ENCODE measurements around the gene LRP6. TPM values are rescaled to one million over a fixed set of nuclear protein-coding genes. Genes with fewer than 3 reads are reported as not detected.
A peak's percentile ranks its signal among the peaks of the same experiment; 100 is the strongest.
"Not testable (repeated sequence)": the region's sequence is repeated elsewhere in the genome, so short reads cannot be mapped to it uniquely, and the experiment has no call there.

Gene LRP6
- total and polyA plus RNA-seq, 5 experiments from 2014 or later: 1.4 to 7.8 (median 2.2) TPM

GRCh38 chr12:12123036-12123604 is 143.7 kb downstream of the LRP6 start:
- H3K9me3 Mint-ChIP-seq: no peaks in the 10 kb centered on the region
- ATAC-seq: no peak
- DNase-seq: no peak
- peaks cover 0 to 85% (median 35%) of the 10 kb centered on the region in 3 donors for H3K36me3 Mint-ChIP-seq
- POLR2A ChIA-PET: no interaction called here
- no peak overlapping the region for H3K27ac Mint-ChIP-seq
- no peaks in the 10 kb centered on the region for H3K4me1 Mint-ChIP-seq
- no peak overlapping the region for H3K4me3 Mint-ChIP-seq
- H3K27me3 Mint-ChIP-seq: no peaks in the 10 kb centered on the region

- ATAC-seq: no peak
Measured at GRCh38 chr12:12121061-12121460, 145.8 kb downstream of the LRP6 start.

GRCh38 chr12:12116677-12117076 is 150.2 kb downstream of the LRP6 start:
- Mint-ChIP-seq H3K9me3 (peaks cover 0 to 4% (median 0%) of the 10 kb centered on the region in 9 donors), H3K4me1 (no peaks in the 10 kb centered on the region), H3K27me3 (peaks cover 0 to 2% (median 0%) of the 10 kb centered on the region in 5 donors), H3K36me3 (peaks cover 0 to 42% (median 21%) of the 10 kb centered on the region in 3 donors), H3K4me3 (no peak overlapping the region), H3K27ac (no peak overlapping the region)
- no peak for DNase-seq
- ATAC-seq: no peak
- POLR2A ChIA-PET: no interaction called here

More at GRCh38 chr12:12121061-12121460, 145.8 kb downstream of the LRP6 start:
- Mint-ChIP-seq H3K9me3 (no peaks in the 10 kb centered on the region), H3K27me3 (no peaks in the 10 kb centered on the region), H3K36me3 (peaks cover 0 to 66% (median 24%) of the 10 kb centered on the region in 3 donors), H3K27ac (no peak overlapping the region), H3K4me1 (no peaks in the 10 kb centered on the region), H3K4me3 (no peak overlapping the region)
- POLR2A ChIA-PET: no interaction called here
- DNase-seq: no peak

- H3K9me3 Mint-ChIP-seq: peaks cover 0 to 4% (median 0%) of the 10 kb centered on the region in 9 donors
- H3K27me3 Mint-ChIP-seq: peaks cover 0 to 2% (median 0%) of the 10 kb centered on the region in 5 donors
- H3K36me3 Mint-ChIP-seq: peaks cover 0 to 34% (median 15%) of the 10 kb centered on the region in 3 donors
- DNase-seq: no peak
- no peak overlapping the region for H3K4me3 Mint-ChIP-seq
- POLR2A ChIA-PET: no interaction called here
- peaks cover 0 to 2% (median 0%) of the 10 kb centered on the region in 4 donors for H3K4me1 Mint-ChIP-seq
- ATAC-seq: no peak
- H3K27ac Mint-ChIP-seq: no peak overlapping the region
Measured at GRCh38 chr12:12115514-12115913, 151.3 kb downstream of the LRP6 start.

- Mint-ChIP-seq H3K36me3 (peaks cover 17 to 22% (median 19%) of the 10 kb centered on the region in 3 donors), H3K4me3 (peak overlapping the region in 7 of 10 donors; percentile 39 to 69 (median 59)), H3K9me3 (peaks cover 4 to 39% (median 18%) of the 10 kb centered on the region in 9 donors), H3K27ac (peak overlapping the region in 4 of 10 donors; percentile 53 to 78 (median 67))
- ATAC-seq, H3K4me1 Mint-ChIP-seq, POLR2A ChIA-PET, H3K27me3 Mint-ChIP-seq: not testable (repeated sequence)
- peak in 6 of 10 donors; percentile 6 to 33 (median 15) for DNase-seq
Measured at GRCh38 chr12:12110923-12111555, 155.8 kb downstream of the LRP6 start.

- Mint-ChIP-seq H3K4me3 (no peak overlapping the region), H3K27me3 (peaks cover 0 to 2% (median 0%) of the 10 kb centered on the region in 5 donors), H3K9me3 (peaks cover 11 to 58% (median 24%) of the 10 kb centered on the region in 9 donors), H3K4me1 (peaks cover 0 to 2% (median 0%) of the 10 kb centered on the region in 4 donors), H3K36me3 (peaks cover 14 to 28% (median 21%) of the 10 kb centered on the region in 3 donors), H3K27ac (no peak overlapping the region)
- DNase-seq: no peak
- POLR2A ChIA-PET: no interaction called here
- ATAC-seq: no peak
Measured at GRCh38 chr12:12108441-12109058, 158.3 kb downstream of the LRP6 start.

GRCh38 chr12:12107678-12108077 is 159.2 kb downstream of the LRP6 start:
- DNase-seq (no peak), ATAC-seq (no peak)
- Mint-ChIP-seq H3K27me3 (peaks cover 0 to 2% (median 0%) of the 10 kb centered on the region in 5 donors), H3K9me3 (peaks cover 11 to 65% (median 28%) of the 10 kb centered on the region in 9 donors), H3K36me3 (peaks cover 12 to 33% (median 19%) of the 10 kb centered on the region in 3 donors), H3K27ac (no peak overlapping the region), H3K4me1 (peaks cover 0 to 2% (median 0%) of the 10 kb centered on the region in 4 donors), H3K4me3 (no peak overlapping the region)
- POLR2A ChIA-PET: no interaction called here

- POLR2A ChIA-PET: no interaction called here
- peaks cover 2 to 15% (median 5%) of the 10 kb centered on the region in 3 donors for H3K36me3 Mint-ChIP-seq
Measured at GRCh38 chr12:12099102-12099501, 167.7 kb downstream of the LRP6 start.

GRCh38 chr12:12098691-12099015 is 168.2 kb downstream of the LRP6 start:
- Mint-ChIP-seq H3K9me3 (peaks cover 0 to 8% (median 4%) of the 10 kb centered on the region in 9 donors), H3K36me3 (peaks cover 2 to 15% (median 5%) of the 10 kb centered on the region in 3 donors), H3K4me3 (no peak overlapping the region), H3K4me1 (no peaks in the 10 kb centered on the region), H3K27me3 (peaks cover 0 to 5% (median 0%) of the 10 kb centered on the region in 5 donors), H3K27ac (peak overlapping the region in 1 of 10 donors; percentile 49)
- DNase-seq: no peak
- ATAC-seq: no peak
- POLR2A ChIA-PET: no interaction called here

More at GRCh38 chr12:12099102-12099501, 167.7 kb downstream of the LRP6 start:
- ATAC-seq (no peak), DNase-seq (no peak)
- Mint-ChIP-seq H3K4me1 (no peaks in the 10 kb centered on the region), H3K4me3 (no peak overlapping the region), H3K27me3 (peaks cover 0 to 5% (median 0%) of the 10 kb centered on the region in 5 donors), H3K9me3 (peaks cover 0 to 10% (median 5%) of the 10 kb centered on the region in 9 donors), H3K27ac (no peak overlapping the region)

GRCh38 chr12:12097891-12098690 is 168.8 kb downstream of the LRP6 start:
- Mint-ChIP-seq H3K36me3 (peaks cover 0 to 11% (median under 1%) of the 10 kb centered on the region in 3 donors), H3K4me3 (no peak overlapping the region), H3K9me3 (peaks cover 0 to 3% (median 0%) of the 10 kb centered on the region in 9 donors), H3K4me1 (no peaks in the 10 kb centered on the region), H3K27ac (no peak overlapping the region), H3K27me3 (peaks cover 0 to 5% (median 0%) of the 10 kb centered on the region in 5 donors)
- POLR2A ChIA-PET: no interaction called here
- ATAC-seq (no peak), DNase-seq (no peak)

GRCh38 chr12:12095021-12095420 is 171.8 kb downstream of the LRP6 start:
- Mint-ChIP-seq H3K27ac (no peak overlapping the region), H3K27me3 (peaks cover 0 to 7% (median under 1%) of the 10 kb centered on the region in 5 donors), H3K4me3 (no peak overlapping the region), H3K36me3 (no peaks in the 10 kb centered on the region), H3K9me3 (no peaks in the 10 kb centered on the region), H3K4me1 (no peaks in the 10 kb centered on the region)
- ATAC-seq: no peak
- DNase-seq: no peak
- POLR2A ChIA-PET: no interaction called here

- DNase-seq (no peak), ATAC-seq (no peak)
- POLR2A ChIA-PET: no interaction called here
- Mint-ChIP-seq H3K9me3 (no peaks in the 10 kb centered on the region), H3K36me3 (no peaks in the 10 kb centered on the region), H3K27me3 (peaks cover 0 to 8% (median 2%) of the 10 kb centered on the region in 5 donors), H3K27ac (no peak overlapping the region), H3K4me3 (no peak overlapping the region), H3K4me1 (no peaks in the 10 kb centered on the region)
Measured at GRCh38 chr12:12094481-12094880, 172.4 kb downstream of the LRP6 start.

Measured in naive thymus-derived CD8-positive, alpha-beta T cell (primary cell).